GM04504 (cell line): ENCODE data around the gene KCNT1.

Source experiments
- DNase-seq: peaks from one replicate; pipeline ENCODE4 v3.0.0-alpha.2; 2012; ENCODE audit warnings: low read depth

Gene KCNT1

GRCh38 chr9:135699440-135699839 lies 2.5 kb upstream of the KCNT1 start, which contains the start of gene SOHLH1:
TSS of gene SOHLH1 (minus strand) at chr9:135699481. CDS start at chr9:135699467, 14 bp downstream.
- no peak for DNase-seq

- no peak for DNase-seq
Measured at GRCh38 chr9:135700525-135700924, 1.5 kb upstream of the KCNT1 start.

- DNase-seq, result no peak
Measured at GRCh38 chr9:135701067-135701958, 672 bp upstream of the KCNT1 start.

- DNase-seq, result no peak
Measured at GRCh38 chr9:135703726-135704125, 1.7 kb downstream of the KCNT1 start.

GRCh38 chr9:135704483-135704882 lies 2.5 kb downstream of the KCNT1 start:
- DNase-seq, result no peak

GRCh38 chr9:135705376-135705775 lies 3.4 kb downstream of the KCNT1 start:
- DNase-seq, result no peak

GRCh38 chr9:135706288-135706687 lies 4.3 kb downstream of the KCNT1 start:
- no peak for DNase-seq

GRCh38 chr9:135707252-135708138 lies 5.5 kb downstream of the KCNT1 start:
- DNase-seq, result no peak

GRCh38 chr9:135708164-135708563 lies 6.2 kb downstream of the KCNT1 start:
- DNase-seq, result no peak

GRCh38 chr9:135711391-135711790 lies 9.4 kb downstream of the KCNT1 start:
- no peak for DNase-seq

- DNase-seq, result no peak
Measured at GRCh38 chr9:135711881-135712280, 9.9 kb downstream of the KCNT1 start.

- DNase-seq, result no peak
Measured at GRCh38 chr9:135712613-135713295, 10.8 kb downstream of the KCNT1 start.

GRCh38 chr9:135714242-135715055 lies 12.5 kb downstream of the KCNT1 start:
- DNase-seq, result no peak

GRCh38 chr9:135715056-135715595 lies 13.1 kb downstream of the KCNT1 start:
- no peak for DNase-seq

GRCh38 chr9:135716045-135716444 lies 14.1 kb downstream of the KCNT1 start:
- DNase-seq, result no peak

GRCh38 chr9:135717410-135717809 lies 15.4 kb downstream of the KCNT1 start:
- DNase-seq, result no peak

- no peak for DNase-seq
Measured at GRCh38 chr9:135718616-135719015, 16.6 kb downstream of the KCNT1 start.

GRCh38 chr9:135719472-135719871 lies 17.5 kb downstream of the KCNT1 start:
- no peak for DNase-seq

GRCh38 chr9:135722365-135722764 lies 20.4 kb downstream of the KCNT1 start:
- no peak for DNase-seq

GRCh38 chr9:135724186-135724787 lies 22.3 kb downstream of the KCNT1 start:
- DNase-seq, result no peak
